HG03139 (cell line): ENCODE data around the gene SH3BP4.

Experiments used
- ATAC-seq: cut with Tn5 transposase; IDR thresholded peaks from one replicate; pipeline ENCODE4 v1.9.1; 2021; ENCODE audit not compliant: unreplicated experiment

Gene SH3BP4

DNA sequence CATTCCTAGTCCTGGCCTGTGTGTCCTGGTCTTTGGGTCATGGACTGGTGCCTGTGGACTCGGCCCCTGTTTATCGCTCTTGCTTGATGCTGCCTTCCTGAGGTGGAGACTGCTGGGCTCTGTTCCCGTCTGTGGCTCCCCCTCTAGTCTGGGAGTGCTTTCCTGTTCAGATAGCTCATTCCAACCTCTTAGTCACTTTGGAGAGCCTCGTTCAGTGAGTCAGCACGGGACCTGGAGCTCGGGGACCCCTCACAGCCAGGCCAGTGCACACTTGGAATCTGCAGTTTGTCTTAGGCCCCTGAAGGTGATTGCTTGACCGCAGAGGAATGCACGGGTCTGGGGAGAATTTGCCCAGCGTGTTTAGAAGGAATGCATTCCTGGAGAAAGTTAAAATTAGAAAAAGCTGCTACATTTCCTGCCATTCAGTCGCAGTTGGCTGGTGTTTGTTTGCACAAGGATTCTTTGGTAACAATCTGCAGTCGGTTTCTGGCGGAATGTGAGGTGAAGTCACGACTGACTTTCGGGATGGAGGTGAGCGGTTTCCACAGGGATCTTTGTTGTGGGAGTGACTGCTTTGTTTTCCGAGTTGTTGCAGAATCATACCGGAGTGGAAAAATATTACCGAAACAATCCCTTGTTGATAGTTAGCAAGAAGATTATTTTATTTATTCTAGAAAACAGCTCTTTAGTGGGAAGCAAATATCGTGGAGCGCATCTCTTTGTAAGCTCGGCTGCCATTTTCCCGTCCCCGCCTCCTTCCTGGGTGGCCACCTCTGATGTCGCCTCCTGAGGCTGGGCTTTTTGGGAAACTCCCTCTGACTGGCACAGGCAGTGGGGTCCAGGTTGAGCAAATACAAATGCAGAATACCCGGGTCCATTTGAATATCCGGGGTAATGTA is 29.6 kb downstream of the SH3BP4 start:
- no peak for ATAC-seq

DNA sequence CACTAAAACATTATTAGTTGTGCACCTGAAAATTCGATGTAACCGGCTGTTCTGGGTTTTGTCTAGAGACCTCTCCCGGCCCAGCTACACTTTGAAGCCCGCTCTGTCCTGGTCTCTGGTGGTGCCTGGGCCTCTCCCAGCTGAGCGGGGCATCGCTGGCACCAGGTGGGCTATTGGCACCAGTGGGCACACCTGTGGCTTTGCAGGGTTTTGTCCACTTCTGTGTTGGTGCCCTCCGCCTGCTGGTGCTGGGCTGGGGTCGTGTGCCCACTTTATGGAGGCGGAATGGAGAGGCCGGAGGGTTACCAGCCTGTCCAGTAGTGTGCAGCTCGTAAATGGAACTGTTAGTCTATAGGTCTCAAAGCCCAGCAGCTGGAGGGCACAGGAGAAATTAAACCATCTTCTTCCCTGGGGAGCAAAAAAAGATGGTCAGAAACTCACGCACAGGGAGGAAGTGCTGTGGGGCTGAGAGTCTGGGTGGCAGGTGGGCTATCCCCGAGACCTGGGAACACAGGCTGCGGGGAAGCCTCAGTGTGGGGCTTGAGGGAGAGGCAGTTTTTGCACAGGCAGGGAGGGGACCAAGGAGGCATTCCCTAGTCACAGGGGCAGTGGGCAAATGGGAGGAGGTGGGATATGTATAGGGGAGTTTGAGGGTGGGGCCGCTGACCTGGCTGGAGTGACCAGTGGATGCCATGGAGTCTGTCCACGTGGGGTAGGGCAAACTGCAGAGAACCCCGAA is 30.4 kb downstream of the SH3BP4 start:
- no peak for ATAC-seq

GRCh38 chr2:234983011-234983726 is 31.4 kb downstream of the SH3BP4 start:
- no peak for ATAC-seq

GRCh38 chr2:234985608-234986245 is 33.9 kb downstream of the SH3BP4 start:
- ATAC-seq, result no peak

DNA sequence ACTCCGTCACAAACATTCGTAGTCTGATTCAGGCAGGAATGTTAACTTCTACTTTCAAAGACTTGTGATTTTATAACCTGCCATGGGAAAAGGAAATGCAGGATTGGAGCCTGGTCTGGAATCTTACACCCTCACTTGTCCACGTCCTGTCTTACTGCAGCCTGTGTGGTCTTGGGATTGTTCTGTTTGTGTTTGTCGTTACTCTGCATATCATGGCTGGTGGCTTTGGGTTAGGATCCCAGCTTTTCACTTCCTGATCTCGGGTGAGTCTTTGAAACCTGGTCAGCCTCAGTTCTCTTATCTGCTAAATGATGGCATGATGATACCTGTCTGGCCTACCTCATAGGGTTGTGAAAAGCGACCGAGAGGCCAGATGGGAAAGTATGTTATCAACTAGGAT is 34.6 kb downstream of the SH3BP4 start:
- ATAC-seq, result no peak

GRCh38 chr2:234986876-234987720 is 35.3 kb downstream of the SH3BP4 start:
- no peak for ATAC-seq

DNA sequence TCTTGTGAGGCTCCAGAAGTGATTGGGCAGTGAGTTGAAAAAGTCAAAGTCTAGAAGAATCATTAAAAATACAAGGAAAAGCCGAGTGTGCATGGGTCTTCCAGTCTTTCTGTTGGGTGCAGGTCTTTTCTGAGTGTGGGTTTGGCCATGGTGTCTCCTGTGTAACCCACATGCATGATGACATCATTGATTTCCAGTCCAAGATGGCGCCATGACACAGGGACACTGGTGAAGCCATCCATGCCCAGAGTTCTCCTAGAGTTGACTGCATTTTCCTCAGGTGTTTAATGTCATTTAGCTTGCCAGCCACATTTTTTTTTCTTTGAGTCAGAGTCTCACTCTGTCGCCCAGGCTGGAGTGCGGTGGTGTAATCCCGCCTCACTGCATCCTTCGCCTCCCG is 35.9 kb downstream of the SH3BP4 start:
- no peak for ATAC-seq

DNA sequence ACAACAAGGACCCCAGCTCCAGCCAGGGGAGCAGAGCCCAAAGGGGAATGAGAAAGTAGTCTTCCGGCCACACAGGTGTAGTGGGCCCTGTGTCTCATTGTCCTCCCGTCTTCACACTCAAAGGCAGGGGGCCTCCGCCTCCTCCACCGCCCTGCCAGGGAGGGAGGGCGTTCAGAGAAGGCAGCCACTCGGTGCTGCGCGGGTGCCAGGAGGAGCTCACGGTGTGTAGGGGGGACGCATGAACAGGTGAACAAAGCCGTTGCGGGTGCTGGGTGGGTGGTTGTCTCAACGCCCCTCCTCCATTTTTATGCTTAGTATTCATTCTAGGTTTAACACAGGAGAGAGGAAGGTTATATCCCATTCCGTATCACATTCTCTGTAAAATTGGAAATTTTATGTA is 36.7 kb downstream of the SH3BP4 start:
- ATAC-seq, result no peak

- no peak for ATAC-seq
These were observed 37.4 kb downstream of the SH3BP4 start for GRCh38 chr2:234989183-234989701.

- ATAC-seq, result no peak
These were observed 38.5 kb downstream of the SH3BP4 start for GRCh38 chr2:234990300-234990699.

- ATAC-seq, result no peak
These were observed 39.5 kb downstream of the SH3BP4 start for GRCh38 chr2:234991290-234991689.

DNA sequence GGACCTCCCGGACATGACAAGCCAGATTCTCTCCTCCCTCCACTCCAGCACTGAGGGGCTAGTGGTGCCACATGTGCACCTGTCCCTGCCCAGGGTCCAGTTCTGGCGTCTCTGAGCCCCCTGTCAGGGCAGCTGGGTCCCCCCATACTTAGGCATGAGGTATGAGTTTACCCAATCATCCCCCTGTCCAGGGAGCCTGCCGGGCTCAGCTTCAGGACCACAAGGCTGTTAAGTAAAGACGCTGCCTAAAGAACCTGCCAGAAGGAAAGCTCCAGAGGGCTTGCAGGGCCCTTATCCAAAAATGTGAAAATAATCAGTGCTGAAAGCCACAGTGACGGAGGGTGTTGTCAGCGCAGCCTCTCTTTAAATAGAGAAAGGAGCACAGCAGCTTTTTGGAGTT is 40.0 kb downstream of the SH3BP4 start:
- ATAC-seq, result no peak

GRCh38 chr2:234992196-234992595 is 40.4 kb downstream of the SH3BP4 start:
- no peak for ATAC-seq

DNA sequence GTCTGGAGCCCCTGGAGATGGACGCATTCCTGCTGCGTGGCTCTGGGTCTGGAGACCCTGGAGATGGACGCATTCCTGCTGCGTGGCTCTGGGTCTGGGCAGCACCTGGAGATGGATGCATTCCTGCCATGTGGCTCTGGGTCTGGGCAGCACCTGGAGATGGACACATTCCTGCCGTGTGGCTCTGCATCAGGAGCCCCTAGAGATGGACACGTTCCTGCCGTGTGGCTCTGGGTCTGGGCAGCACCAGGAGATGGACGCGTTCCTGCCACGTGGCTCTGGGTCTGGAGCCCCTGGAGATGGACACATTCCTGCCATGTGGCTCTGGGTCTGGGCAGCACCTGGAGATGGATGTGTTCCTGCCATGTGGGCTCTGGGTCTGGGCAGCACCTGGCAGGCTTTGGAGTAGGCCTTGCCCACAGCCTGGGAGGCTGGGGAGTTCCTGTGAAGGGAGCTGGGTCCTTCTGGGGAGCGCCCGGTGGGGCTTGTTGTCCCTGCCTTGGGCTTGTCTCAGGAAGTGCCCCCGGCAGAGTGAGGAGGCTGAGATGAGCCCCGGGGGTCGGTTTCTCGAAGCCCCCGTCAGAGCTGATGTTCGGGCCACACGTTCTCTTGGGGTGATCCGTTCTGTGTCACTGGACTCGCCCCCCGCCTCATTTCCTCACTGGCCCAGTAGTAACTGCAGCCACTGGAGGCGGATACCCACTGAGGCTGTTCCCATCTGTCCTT is 41.0 kb downstream of the SH3BP4 start:
- no peak for ATAC-seq

DNA sequence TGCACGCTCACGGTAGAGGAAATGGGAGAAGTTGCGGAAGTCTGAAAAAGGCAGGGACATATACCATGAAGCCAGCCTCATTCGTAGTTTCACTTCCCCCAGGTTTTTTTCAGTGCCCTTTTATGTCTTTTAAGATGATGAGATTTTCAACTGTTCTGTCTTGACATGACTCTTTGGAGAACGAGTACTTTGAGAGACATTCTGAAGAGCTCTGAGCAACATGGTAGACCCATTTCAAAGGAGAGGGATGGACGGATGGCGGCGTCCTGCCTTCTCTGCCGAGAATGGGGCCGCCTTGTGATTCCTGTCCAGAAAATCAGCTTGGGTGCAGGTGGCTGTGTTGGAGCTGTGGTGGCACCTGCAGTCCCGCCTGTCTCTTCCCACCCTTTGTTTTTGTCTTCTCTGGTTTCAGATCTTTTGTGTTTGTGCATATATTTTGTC is 41.7 kb downstream of the SH3BP4 start:
- ATAC-seq, result no peak

DNA sequence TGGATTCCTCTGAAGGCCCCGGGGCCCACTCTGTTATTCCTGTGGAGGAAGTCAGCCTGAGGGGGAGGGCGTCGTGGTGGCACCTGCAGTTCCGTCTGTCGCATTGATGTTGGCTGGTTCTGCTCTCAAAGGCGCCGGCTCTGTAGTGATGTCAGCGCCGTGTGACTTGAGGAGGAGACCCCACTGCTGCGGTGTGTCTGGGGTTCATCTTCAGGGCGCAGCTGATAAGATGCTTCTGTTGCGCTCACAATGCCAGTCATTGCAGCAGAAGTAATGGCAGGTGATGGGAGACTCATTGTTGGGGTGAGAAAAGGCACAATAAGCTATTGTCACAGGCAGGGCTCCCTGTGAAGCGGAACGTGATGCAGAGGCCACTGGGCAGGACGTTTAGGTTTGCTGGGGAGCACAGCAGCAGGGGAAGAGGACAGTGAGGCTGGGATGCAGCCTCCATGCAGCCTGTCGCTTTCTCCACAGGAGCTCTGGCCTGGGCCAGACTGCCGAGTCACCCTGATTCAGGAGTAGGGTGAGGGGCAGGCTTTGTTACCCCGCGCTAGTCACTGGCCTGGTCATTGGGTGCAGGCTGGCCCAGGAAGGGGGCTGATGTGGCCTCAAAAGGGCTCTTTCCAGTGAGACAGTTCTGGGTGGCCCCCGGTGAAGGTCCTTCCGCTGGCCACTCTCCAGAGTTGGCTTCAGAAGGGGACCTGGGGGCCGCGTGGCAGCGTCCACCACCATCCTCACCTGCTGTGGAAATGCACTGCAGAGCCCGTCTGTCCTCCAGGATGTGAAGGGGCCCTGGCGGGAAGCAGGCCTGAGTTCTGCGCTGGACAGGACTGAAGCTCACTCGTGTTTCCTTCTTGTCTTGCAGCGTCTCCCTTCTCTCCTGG is 42.9 kb downstream of the SH3BP4 start:
- no peak for ATAC-seq

- ATAC-seq, result no peak
These were observed 43.7 kb downstream of the SH3BP4 start for GRCh38 chr2:234995332-234996068.
